Aorta (tissue), 5 donors: ENCODE data around the gene STK10. TPM values are rescaled to one million over a fixed set of nuclear protein-coding genes. Genes with fewer than 3 reads are reported as not detected.

Experiments
- ATAC-seq: fragments of 200-7000 bp; cut with Tn5 transposase; one replicate; pipeline ENCODE4 v1.9.1; 2022; ENCODE audit warnings: moderate library complexity; ENCODE audit not compliant: low FRiP score
- DNase-seq, 2 donors: peaks; one replicate each; pipeline ENCODE4 v3.0.0-alpha.2; 2020
- H3K27ac ChIP-seq, 2 donors: one replicate each; pipeline ENCODE4 v1.5.1; 2013; ENCODE audit warnings: low read length in 2 of 2, mild to moderate bottlenecking in 2 of 2, moderate library complexity in 2 of 2, control low read depth in 1 of 2, inconsistent platforms in 1 of 2, low read depth in 1 of 2
- H3K27me3 ChIP-seq, 2 donors: one replicate each; pipeline ENCODE4 v1.6.1; 2013; ENCODE audit warnings: control low read depth in 1 of 2, low read length in 1 of 2, mild to moderate bottlenecking in 1 of 2, moderate library complexity in 1 of 2; ENCODE audit not compliant: insufficient read depth in 2 of 2, control insufficient read depth in 1 of 2
- H3K36me3 ChIP-seq, 2 donors: one replicate each; pipeline ENCODE4 v1.6.1; 2013; ENCODE audit warnings: control low read depth in 1 of 2, low read length in 1 of 2, mild to moderate bottlenecking in 1 of 2; ENCODE audit not compliant: insufficient read depth in 2 of 2, control insufficient read depth in 1 of 2
- H3K4me1 ChIP-seq, 2 donors: one replicate each; pipeline ENCODE4 v1.6.1; 2013; ENCODE audit warnings: low read length in 2 of 2, control low read depth in 1 of 2, mild to moderate bottlenecking in 1 of 2, moderate library complexity in 1 of 2; ENCODE audit not compliant: insufficient read depth in 2 of 2, control insufficient read depth in 1 of 2
- H3K4me3 ChIP-seq, 2 donors: one replicate each; pipeline ENCODE4 v1.5.1; 2013; ENCODE audit warnings: low read length in 2 of 2, control low read depth in 1 of 2, mild to moderate bottlenecking in 1 of 2
- H3K9me3 ChIP-seq: one replicate; pipeline ENCODE4 v1.6.1; 2013; ENCODE audit warnings: mild to moderate bottlenecking, low read length; ENCODE audit not compliant: control insufficient read depth
- WGBS, 2 donors: extraction: QIAGEN DNeasy Blood & Tissue Kit; methylation state at CpG; one replicate each; pipeline ENCODE4 v1.1.7; 2013; 5-methylcytosine and 5-hydroxymethylcytosine counted together
- intact Hi-C, 2 donors: fragments of 100-400 bp; cut with DNase I; formaldehyde crosslinking; loops; one replicate each; pipeline versions ENCODE4 v1.14.2 to v1.15.0; 2022
- polyA plus RNA-seq, 2 donors: library from polyadenylated mRNA; stranded (reverse); fragments of 200-250 nt; gene quantifications; one replicate each; pipeline ENCODE4 v1.2.3, GENCODE V29; 2013
- total RNA-seq, 2 donors: library from RNA; stranded (reverse); fragmentation: NEBNext Ultra II Directional; extraction: Animal tissue kit (Norgen Biotek cat#: 25700); gene quantifications; one replicate each; pipeline ENCODE4 v1.2.1, GENCODE V29; 2021
- donor health status: healthy with polysubstance abuse.
- donor health status: Bipolar disorder and iron deficiency.
- donor health status: DM: no; HTN: no; CAD: no.
- donor health status: DM: no; HTN: no; CAD: no.
- donor health status: DM: yes; HTN: yes; CAD: no.

STK10 gene
- total and polyA plus RNA-seq, 4 donors = 4.1 to 67.7 (median 18.8) TPM

- H3K4me3 ChIP-seq = no peak overlapping the region
- H3K4me1 ChIP-seq = no peaks in the 10 kb centered on the region
- H3K27me3 ChIP-seq = no peaks in the 10 kb centered on the region
- H3K27ac ChIP-seq = no peak overlapping the region
- peak in 1 of 2 donors; percentile 63 for DNase-seq
- intact Hi-C loops = no loop called here
- no peaks in the 10 kb centered on the region for H3K36me3 ChIP-seq
- ATAC-seq = no peak
- WGBS, 2 donors = 92 to 95% methylated on average over 12 of the region's 12 CpGs
- no peaks in the 10 kb centered on the region for H3K9me3 ChIP-seq
Observed at GRCh38 chr5:172173564-172174153, 14.4 kb downstream of the STK10 start.

DNA sequence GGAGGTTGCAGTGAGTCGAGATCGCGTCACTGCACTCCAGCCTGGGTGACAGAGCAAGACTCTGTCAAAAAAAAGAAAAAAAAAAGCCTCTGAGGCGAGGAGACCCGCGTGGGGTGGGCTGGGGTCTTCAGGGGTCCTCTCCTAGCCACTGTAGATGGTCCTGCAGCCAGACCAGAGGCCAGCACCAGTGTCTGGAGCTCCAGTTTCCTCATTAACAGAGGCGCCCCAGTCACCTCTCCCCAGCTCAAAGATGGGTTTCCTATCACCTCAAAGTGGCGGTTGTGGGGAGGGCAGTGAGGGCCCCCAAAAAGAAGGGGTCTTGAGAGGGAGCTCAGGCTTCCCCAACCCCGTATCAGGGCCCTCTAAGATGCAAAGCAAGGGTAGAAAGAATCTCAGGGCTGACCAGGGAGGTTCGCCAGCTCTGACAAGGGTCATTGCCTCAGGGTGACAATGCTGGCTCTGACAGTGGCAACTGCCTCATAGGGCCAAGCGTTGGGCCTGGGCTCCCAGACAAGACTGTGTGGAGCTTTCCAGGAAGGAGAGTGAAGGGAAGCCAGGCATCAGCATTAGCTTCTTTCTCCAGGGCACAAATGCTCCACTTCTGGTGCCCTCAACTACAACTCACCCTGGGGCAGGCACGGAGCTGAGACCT is 15.0 kb downstream of the STK10 start:
- intact Hi-C loops = no loop called here
- Histone ChIP-seq H3K27me3 (no peaks in the 10 kb centered on the region), H3K4me1 (no peaks in the 10 kb centered on the region), H3K36me3 (no peaks in the 10 kb centered on the region), H3K4me3 (no peak overlapping the region), H3K27ac (no peak overlapping the region), H3K9me3 (no peaks in the 10 kb centered on the region)
- ATAC-seq (no peak), DNase-seq (no peak)
- WGBS, 2 donors = 85 to 89% methylated on average over 12 of the region's 12 CpGs

DNA sequence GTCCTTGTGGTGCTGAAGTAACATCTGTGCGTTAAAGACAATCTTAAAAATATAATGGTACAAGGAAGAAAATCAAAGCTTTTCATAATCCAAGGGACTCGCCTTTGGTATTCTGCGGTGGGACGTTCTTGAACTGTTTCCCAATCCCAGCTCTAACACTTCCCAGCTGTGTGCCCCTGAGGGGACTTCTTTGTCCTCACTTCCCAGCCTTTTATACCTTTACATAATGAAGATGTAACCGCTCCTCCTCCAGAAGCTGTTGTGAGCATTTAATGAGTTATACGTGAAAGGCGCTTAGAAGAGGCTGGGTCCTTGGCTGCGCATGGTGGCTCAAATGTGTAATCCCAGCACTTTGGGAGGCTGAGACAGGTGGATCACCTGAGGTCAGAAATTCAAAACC is 16.9 kb downstream of the STK10 start:
- intact Hi-C loops = no loop called here
- no peak overlapping the region for H3K27ac ChIP-seq
- H3K4me3 ChIP-seq = no peak overlapping the region
- H3K9me3 ChIP-seq = no peaks in the 10 kb centered on the region
- 95 to 96% methylated on average over 8 of the region's 8 CpGs for WGBS, 2 donors
- no peak for DNase-seq
- H3K4me1 ChIP-seq = no peaks in the 10 kb centered on the region
- no peaks in the 10 kb centered on the region for H3K27me3 ChIP-seq
- ATAC-seq = no peak
- no peaks in the 10 kb centered on the region for H3K36me3 ChIP-seq

DNA sequence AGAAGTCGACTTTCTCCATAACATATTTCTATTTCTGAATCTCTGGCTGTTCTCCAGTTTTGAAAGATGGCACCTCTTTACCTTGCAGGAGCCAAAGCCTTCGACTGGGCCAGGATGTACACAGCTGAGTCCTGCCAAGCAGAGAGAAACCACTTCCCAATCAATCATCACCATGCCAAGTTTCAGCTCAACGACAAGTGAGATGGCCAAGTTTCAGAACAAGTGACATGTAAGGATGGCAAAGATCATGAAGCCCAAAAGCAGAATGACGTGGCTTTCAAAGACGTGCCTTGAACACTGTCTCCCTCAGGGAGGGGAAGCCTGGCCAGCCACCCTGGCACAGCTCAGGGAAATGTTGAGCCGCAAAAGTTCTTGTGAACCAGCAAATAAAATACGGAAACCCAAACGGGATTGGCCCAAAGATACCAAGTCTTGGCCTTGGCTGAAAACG is 17.7 kb downstream of the STK10 start:
- no peak for ATAC-seq
- intact Hi-C loops = no loop called here
- H3K27me3 ChIP-seq = no peaks in the 10 kb centered on the region
- no peak overlapping the region for H3K4me3 ChIP-seq
- H3K27ac ChIP-seq = no peak overlapping the region
- DNase-seq = no peak
- H3K9me3 ChIP-seq = no peaks in the 10 kb centered on the region
- no peaks in the 10 kb centered on the region for H3K4me1 ChIP-seq
- 12 to 14% methylated on average over 9 of the region's 9 CpGs for WGBS, 2 donors
- no peaks in the 10 kb centered on the region for H3K36me3 ChIP-seq

DNA sequence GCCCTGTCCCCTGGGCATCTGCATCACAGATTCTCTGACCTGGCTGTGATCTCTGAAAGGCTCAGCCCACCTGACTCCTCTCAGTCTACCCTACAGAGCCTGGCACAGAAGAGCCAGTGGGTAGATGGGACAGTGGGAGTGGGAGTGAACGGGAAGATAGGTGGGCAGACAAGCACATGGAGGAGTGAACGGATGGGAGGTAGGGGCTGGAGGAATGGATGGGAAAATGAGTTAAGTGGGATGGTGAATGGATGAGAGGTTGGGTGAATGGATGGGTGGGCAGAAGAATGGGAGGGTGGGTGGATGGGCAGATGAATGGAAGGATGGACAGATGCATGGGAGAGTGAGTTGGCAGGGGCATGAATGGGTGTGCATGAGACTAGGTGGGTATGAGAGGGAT is 18.8 kb downstream of the STK10 start:
- 93 to 100% methylated on average over 2 of the region's 2 CpGs for WGBS, 2 donors
- intact Hi-C loops = no loop called here
- no peak for ATAC-seq
- no peaks in the 10 kb centered on the region for H3K9me3 ChIP-seq
- no peak overlapping the region for H3K27ac ChIP-seq
- H3K27me3 ChIP-seq = no peaks in the 10 kb centered on the region
- H3K4me3 ChIP-seq = no peak overlapping the region
- no peaks in the 10 kb centered on the region for H3K36me3 ChIP-seq
- DNase-seq = no peak
- no peaks in the 10 kb centered on the region for H3K4me1 ChIP-seq

- no peaks in the 10 kb centered on the region for H3K4me1 ChIP-seq
- 89 to 91% methylated on average over 8 of the region's 8 CpGs for WGBS, 2 donors
- DNase-seq (no peak), ATAC-seq (no peak)
- no peaks in the 10 kb centered on the region for H3K9me3 ChIP-seq
- intact Hi-C loops = no loop called here
- no peak overlapping the region for H3K4me3 ChIP-seq
- H3K36me3 ChIP-seq = no peaks in the 10 kb centered on the region
- no peaks in the 10 kb centered on the region for H3K27me3 ChIP-seq
- no peak overlapping the region for H3K27ac ChIP-seq
Observed at GRCh38 chr5:172168311-172168710, 19.7 kb downstream of the STK10 start.

DNA sequence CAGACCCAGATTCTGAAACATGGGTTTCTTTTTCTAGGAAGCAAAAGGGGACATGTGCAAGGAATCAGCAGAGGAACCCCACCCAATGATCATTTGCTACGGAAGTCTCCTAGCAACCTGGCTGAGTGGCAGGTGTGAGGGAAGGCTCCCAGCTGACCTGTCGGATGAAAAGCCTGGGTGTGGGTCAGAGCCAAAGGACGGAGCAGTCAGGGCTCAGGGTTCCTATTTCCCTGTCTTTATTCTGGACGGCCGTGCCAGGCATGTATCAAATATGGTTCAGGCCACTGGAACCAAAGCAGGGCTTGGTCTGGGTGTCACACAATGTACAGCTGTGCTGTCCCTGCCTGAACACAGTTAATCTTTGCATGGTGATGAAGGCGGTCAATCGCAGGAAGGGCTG is 20.1 kb downstream of the STK10 start:
- no peak for ATAC-seq
- Histone ChIP-seq H3K9me3 (no peaks in the 10 kb centered on the region), H3K27me3 (no peaks in the 10 kb centered on the region), H3K4me1 (no peaks in the 10 kb centered on the region), H3K27ac (no peak overlapping the region), H3K4me3 (no peak overlapping the region), H3K36me3 (no peaks in the 10 kb centered on the region)
- 93 to 96% methylated on average over 7 of the region's 7 CpGs for WGBS, 2 donors
- intact Hi-C loops = no loop called here
- DNase-seq = no peak

- Histone ChIP-seq H3K27me3 (no peaks in the 10 kb centered on the region), H3K4me3 (no peak overlapping the region), H3K4me1 (no peaks in the 10 kb centered on the region), H3K36me3 (no peaks in the 10 kb centered on the region), H3K9me3 (no peaks in the 10 kb centered on the region), H3K27ac (no peak overlapping the region)
- DNase-seq (no peak), ATAC-seq (no peak)
- WGBS, 2 donors = 90 to 95% methylated on average over 16 of the region's 16 CpGs
- intact Hi-C loops = no loop called here
Observed at GRCh38 chr5:172166030-172166826, 21.8 kb downstream of the STK10 start.

DNA sequence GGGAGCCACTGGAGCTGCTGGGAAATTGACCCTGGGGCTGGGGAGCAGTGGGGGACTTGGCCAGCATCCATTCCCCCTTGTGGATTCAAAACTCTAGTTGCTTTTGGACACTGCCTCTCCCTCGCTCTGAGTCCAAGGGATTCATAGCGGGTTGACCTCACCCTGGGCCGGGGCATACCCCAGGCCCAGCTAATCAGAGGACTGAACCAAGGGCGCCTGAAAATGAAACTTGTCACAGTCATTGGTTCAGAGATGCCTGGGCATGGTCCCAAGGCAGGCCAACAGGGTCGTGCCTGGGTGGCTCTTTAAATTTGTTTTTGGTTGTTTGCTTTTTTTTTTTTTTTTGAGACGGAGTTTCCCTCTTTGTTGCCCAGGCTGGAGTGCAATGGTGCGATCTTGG is 22.6 kb downstream of the STK10 start:
- no peak for ATAC-seq
- 90 to 94% methylated on average over 7 of the region's 7 CpGs for WGBS, 2 donors
- H3K36me3 ChIP-seq = no peaks in the 10 kb centered on the region
- H3K27ac ChIP-seq = no peak overlapping the region
- no peaks in the 10 kb centered on the region for H3K9me3 ChIP-seq
- H3K4me1 ChIP-seq = no peaks in the 10 kb centered on the region
- H3K4me3 ChIP-seq = no peak overlapping the region
- no peak for DNase-seq
- no peaks in the 10 kb centered on the region for H3K27me3 ChIP-seq
- intact Hi-C loops = no loop called here
